ENCODE measurements around the gene LONRF3. TPM values are rescaled to one million over a fixed set of nuclear protein-coding genes. Genes with fewer than 3 reads are reported as not detected.
A peak's percentile ranks its signal among the peaks of the same experiment; 100 is the strongest.

LONRF3 gene
- total RNA-seq, 2 donors from 2014 or later: 8.5 to 24.6 TPM

- DNase-seq (ENCODE audit: low spot score): peak; percentile 43
Measured at GRCh38 chrX:119041175-119041574, 66.8 kb downstream of the LONRF3 start.

GRCh38 chrX:119042040-119042439 is 67.6 kb downstream of the LONRF3 start:
- H3K27me3 ChIP-seq (replicated peaks; ENCODE audit: insufficient read depth): no peaks in the 10 kb centered on the region
- H3K27ac ChIP-seq: no peak overlapping the region
- H3K4me3 ChIP-seq: no peak overlapping the region
- no peak for TF ChIP-seq CTCF (IDR thresholded peaks at IDR 0.05)
- H3K9me3 ChIP-seq: no peaks in the 10 kb centered on the region
- H3K36me3 ChIP-seq: no peaks in the 10 kb centered on the region
- ATAC-seq (ENCODE audit: insufficient number of reproducible peaks, low FRiP score, low read depth): no peak
- no peaks in the 10 kb centered on the region for H3K4me1 ChIP-seq (ENCODE audit: control insufficient read depth in 1 of 2, low read depth in 2 of 2)
- DNase-seq (ENCODE audit: low spot score): no peak

More at GRCh38 chrX:119041175-119041574, 66.8 kb downstream of the LONRF3 start:
- peak; percentile 79 for ATAC-seq (ENCODE audit: insufficient number of reproducible peaks, low FRiP score, low read depth)
- Histone ChIP-seq H3K9me3 (no peaks in the 10 kb centered on the region), H3K27ac (no peak overlapping the region), H3K27me3 (replicated peaks; ENCODE audit: insufficient read depth) (no peaks in the 10 kb centered on the region), H3K36me3 (no peaks in the 10 kb centered on the region), H3K4me1 (ENCODE audit: control insufficient read depth in 1 of 2, low read depth in 2 of 2) (no peaks in the 10 kb centered on the region), H3K4me3 (no peak overlapping the region)
- TF ChIP-seq CTCF (IDR thresholded peaks at IDR 0.05): no peak

- ATAC-seq (ENCODE audit: insufficient number of reproducible peaks, low FRiP score, low read depth) (no peak), DNase-seq (ENCODE audit: low spot score) (no peak)
- Histone ChIP-seq H3K27ac (no peak overlapping the region), H3K4me1 (ENCODE audit: control insufficient read depth in 1 of 2, low read depth in 2 of 2) (no peaks in the 10 kb centered on the region), H3K9me3 (no peaks in the 10 kb centered on the region), H3K36me3 (no peaks in the 10 kb centered on the region), H3K27me3 (replicated peaks; ENCODE audit: insufficient read depth) (no peaks in the 10 kb centered on the region), H3K4me3 (no peak overlapping the region)
- no peak for TF ChIP-seq CTCF (IDR thresholded peaks at IDR 0.05)
Measured at GRCh38 chrX:119042996-119043395, 68.6 kb downstream of the LONRF3 start.

- Histone ChIP-seq H3K9me3 (no peaks in the 10 kb centered on the region), H3K27me3 (replicated peaks; ENCODE audit: insufficient read depth) (no peaks in the 10 kb centered on the region), H3K36me3 (no peaks in the 10 kb centered on the region), H3K4me3 (no peak overlapping the region), H3K27ac (no peak overlapping the region), H3K4me1 (ENCODE audit: control insufficient read depth in 1 of 2, low read depth in 2 of 2) (no peaks in the 10 kb centered on the region)
- ATAC-seq (ENCODE audit: insufficient number of reproducible peaks, low FRiP score, low read depth) (no peak), DNase-seq (ENCODE audit: low spot score) (no peak)
- TF ChIP-seq CTCF (IDR thresholded peaks at IDR 0.05): no peak
Measured at GRCh38 chrX:119045884-119046283, 71.5 kb downstream of the LONRF3 start.

- ATAC-seq (ENCODE audit: insufficient number of reproducible peaks, low FRiP score, low read depth): no peak
Measured at GRCh38 chrX:119055687-119056086, 81.3 kb downstream of the LONRF3 start.

More at GRCh38 chrX:119055687-119056086, 81.3 kb downstream of the LONRF3 start:
- DNase-seq (ENCODE audit: low spot score): no peak
- H3K9me3 ChIP-seq: no peaks in the 10 kb centered on the region
- no peak overlapping the region for H3K27ac ChIP-seq
- H3K4me3 ChIP-seq: no peak overlapping the region
- no peak for TF ChIP-seq CTCF (IDR thresholded peaks at IDR 0.05)
- H3K27me3 ChIP-seq (replicated peaks; ENCODE audit: insufficient read depth): no peaks in the 10 kb centered on the region
- no peaks in the 10 kb centered on the region for H3K36me3 ChIP-seq
- H3K4me1 ChIP-seq (ENCODE audit: control insufficient read depth in 1 of 2, low read depth in 2 of 2): no peaks in the 10 kb centered on the region
